DMS153 (cell line): Measurements from ENCODE around the gene C11orf68.

Experiments
- DNase-seq: peaks from one replicate; lab custom pipeline; 2025; lab: John Stamatoyannopoulos, UW

Gene C11orf68

DNA sequence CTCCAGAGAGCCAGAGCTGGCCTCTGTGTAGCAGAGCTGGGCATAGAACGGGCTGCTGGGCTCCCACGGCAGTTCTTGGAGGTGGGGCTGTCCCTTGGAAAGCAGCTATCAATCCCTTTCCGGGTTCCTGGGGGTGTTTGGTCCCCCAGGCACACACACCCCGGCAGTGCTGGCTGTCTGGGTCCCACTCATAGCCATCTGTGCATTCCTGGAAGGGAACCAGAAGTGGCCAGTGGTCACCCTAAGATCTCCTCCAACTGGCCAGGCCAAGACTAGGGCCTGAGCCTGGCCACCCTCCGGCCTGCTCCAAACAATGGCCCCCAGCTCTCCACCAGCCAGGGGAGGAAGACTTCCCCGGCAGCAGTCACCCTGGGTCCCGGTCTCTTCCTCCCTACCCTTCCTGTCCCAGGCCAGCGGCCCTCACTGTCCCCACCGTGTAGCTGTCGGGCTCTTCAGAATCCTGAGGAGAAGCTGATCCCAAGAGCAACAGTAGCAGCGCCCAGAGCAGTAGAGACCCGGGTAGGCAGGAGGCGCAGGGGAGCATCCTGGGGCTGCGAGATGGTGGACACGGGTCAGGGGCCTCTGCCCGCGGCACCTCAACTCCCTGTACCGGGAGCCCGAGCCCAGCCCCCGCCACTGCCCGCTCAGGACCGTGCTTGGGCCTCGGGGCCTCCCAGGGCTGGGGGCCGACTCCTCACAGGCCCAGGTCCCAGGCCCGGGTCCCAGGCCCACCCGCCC lies 46.9 kb downstream of the C11orf68 start:
- no peak for DNase-seq

DNA sequence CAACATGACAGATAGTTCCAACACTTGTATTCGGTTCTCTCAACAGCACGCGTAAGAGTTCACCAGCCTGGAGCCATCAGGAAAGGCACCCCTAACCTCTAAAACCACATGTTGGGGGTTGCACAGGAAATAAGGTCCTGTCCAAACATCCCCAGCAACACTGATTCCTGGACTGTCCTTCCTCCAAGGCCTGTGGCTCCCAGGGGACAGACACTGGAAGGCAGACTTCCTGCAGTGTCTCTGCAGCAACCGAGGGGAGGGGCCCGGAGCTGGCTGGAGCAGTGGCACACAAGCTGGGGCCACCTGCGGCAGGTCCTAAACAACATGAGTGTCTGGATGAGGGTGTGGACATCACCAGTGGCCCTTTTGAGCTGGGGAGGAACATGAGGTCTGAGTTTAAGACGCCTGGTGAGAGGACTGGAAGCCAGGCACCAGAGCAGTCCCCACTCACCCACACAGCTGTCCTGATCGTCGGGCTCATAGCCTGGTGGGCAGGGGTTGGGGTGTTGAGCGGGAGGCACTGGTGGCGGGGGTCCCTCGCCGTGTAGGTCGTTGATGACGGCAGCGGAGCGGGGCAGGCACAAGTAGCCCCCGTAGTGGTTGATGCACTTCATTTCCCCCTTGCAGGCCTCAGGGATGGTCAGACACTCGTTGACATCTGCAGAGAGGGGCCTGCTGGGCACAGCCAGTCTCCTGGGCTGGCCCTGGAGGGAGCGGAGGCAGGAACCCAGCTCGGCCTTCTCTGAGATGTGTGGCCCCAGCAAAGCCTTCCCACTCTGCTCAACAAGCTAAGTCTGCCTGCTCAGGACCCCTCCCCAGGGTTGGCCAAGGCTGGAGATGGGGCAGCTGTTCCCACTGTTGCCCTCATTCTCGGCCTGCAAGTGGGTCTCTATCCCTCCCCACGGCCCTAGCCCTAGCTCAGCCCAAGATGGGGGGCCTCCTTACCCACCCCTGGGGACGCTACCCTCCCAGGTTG lies 47.9 kb downstream of the C11orf68 start:
- peak; percentile 78 for DNase-seq

DNA sequence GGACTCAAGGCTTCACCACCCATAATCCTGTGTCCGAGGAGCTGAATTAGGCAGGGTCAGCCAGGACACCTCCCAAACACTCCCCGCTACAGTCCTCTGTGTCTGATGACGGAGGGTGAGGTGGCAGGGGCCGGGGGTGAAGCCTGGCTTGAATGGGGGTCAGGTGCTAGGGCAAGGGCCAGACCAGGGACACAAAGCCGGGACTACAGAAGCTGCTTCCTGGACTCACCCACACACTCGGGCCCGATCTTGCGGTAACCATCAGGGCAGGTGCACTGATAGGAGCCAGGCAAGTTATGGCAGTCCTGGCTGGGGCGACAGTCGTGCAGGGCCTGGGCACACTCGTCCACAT lies 48.6 kb downstream of the C11orf68 start:
- DNase-seq: no peak

DNA sequence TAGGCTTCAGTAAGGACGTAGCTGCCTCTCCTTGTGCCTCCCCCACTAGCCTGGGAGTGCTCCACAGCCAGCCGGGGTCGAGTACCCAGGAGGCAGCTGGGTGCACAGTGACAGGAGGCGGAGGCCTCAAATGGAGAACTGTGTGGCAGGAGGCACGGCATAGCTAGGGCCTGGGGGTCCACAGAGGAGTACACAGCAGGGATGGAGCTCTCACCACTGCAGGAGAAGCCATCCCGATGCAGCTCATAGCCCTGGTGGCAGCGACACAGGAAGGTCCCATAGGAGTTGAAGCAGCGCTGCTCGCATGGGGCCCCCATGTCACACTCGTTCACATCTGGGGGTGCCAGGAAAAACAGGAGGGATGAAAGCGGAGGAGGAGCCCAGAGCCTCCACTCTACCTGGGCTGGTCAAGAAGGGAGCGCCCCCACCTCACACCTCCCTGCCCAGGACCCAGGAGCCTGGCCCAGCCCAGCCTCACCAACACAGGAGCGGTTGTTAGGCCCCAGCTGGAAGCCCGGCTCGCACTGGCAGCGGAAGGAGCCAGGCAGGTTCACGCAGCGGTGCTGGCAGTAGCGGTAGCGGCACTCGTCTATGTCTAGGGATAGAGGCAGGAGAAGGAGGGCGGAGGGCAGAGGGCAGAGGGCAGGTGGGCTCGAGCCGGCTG lies 49.1 kb downstream of the C11orf68 start:
- DNase-seq: no peak

GRCh38 chr11:65868907-65869306 lies 50.0 kb downstream of the C11orf68 start:
- no peak for DNase-seq

DNA sequence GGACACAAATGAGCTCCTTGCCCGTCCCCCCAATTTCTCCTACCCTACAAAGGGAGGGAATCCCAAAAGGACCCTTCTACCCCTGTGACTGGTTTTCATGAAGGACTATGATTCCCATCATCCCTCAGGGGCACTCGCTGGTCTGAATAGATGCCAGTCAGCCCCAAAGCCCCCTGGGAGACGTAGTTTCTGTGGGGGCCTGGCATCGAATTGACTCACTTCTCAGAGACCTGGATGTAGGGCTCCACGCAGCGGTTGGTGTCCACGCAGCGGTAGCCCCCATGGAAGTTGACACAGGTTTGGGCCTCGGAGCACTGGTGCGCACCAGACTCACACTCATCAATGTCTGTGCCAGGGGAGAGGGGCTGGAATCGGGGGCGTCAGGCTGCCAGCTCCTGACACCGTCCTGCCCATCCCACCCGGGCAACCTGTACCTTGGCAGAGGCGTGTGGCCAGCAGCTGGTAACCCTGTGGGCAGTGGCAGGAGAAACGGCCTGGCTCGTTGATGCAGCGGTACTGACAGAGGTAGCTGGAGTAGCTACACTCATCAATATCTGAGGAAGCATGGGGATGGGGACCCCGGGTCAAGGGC lies 50.7 kb downstream of the C11orf68 start:
- no peak for DNase-seq

DNA sequence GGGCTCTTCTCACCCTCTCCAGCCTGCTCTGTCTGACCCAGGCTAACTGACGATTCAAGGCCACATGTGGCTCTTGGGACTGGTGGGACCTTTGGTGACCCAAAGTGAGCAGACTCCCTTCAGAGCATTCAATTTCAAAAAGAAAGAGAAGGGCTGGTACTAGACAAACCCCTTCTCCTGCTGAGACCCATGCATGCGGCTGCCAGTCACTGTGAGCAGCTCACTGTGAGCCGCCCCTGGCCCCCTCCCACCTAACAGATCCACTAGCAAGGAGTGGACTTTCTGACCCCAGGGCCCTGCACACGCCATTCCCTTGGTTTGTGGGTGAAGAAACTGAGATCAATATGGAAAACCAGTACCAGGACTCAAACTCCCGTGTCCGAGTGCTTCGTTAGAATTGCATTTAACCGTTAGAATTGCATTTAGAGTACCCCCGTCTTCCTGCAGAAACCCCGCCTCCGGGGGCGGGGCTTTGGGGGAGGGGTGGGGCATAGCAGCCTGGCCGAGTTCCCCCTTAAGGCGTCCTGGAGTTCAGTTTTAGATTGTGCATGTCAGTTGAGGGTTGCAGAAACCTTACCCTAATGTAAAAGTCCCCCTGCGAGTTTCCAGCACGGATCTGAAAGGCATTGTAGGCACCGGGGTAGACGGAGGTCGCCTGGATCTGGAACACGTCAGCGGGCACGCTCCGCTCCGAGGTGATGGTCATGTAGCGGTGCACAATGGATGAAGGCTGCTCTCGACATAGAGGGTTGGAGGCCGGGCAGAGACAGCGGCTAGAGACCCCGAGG lies 51.4 kb downstream of the C11orf68 start:
- no peak for DNase-seq
